MCF 10A (cell line): Measurements from ENCODE around the gene NME3. TPM values are rescaled to one million over a fixed set of nuclear protein-coding genes. Genes with fewer than 3 reads are reported as not detected.

Experiments used
- BruUV-seq: library from RNA; stranded (reverse); fragments of 400-500 nt; replicated peaks from 2 replicates; lab custom pipeline; 2021; lab: Mats Ljungman, UMichigan
- CTCF ChIA-PET: fragments of 300-600 bp; sonication (Branson Sonifier 250); formaldehyde crosslinking; extraction: SDS; loops from one replicate; lab custom pipeline; 2021; ENCODE audit warnings: antibody characterized with exemption, inconsistent platforms; lab: Yijun Ruan, JAX
- POLR2A ChIA-PET: fragments of 300-600, 350-650 bp; sonication (Branson Sonifier 250); formaldehyde crosslinking; extraction: SDS; loops from one replicate; lab custom pipeline; 2020; ENCODE audit warnings: antibody characterized with exemption, inconsistent platforms; lab: Yijun Ruan, JAX
- DNase-seq: peaks from one replicate; pipeline ENCODE4 v3.0.0-alpha.2; 2018; ENCODE audit not compliant: unreplicated experiment
- H3K27ac Mint-ChIP-seq: one replicate; pipeline ENCODE4 v1.8.0; 2022; ENCODE audit warnings: mild to moderate bottlenecking, low read depth, mixed read lengths; ENCODE audit not compliant: unreplicated experiment
- H3K27me3 Mint-ChIP-seq: one replicate; pipeline ENCODE4 v1.8.0; 2022; ENCODE audit warnings: mixed read lengths; ENCODE audit not compliant: insufficient read depth, unreplicated experiment
- H3K36me3 Mint-ChIP-seq: one replicate; pipeline ENCODE4 v1.8.0; 2022; ENCODE audit warnings: mild to moderate bottlenecking, moderate library complexity, mixed read lengths; ENCODE audit not compliant: insufficient read depth, unreplicated experiment
- H3K4me1 Mint-ChIP-seq: one replicate; pipeline ENCODE4 v1.8.0; 2022; ENCODE audit warnings: mixed read lengths; ENCODE audit not compliant: insufficient read depth, unreplicated experiment
- H3K4me3 Mint-ChIP-seq: one replicate; pipeline ENCODE4 v1.8.0; 2022; ENCODE audit warnings: mild to moderate bottlenecking, moderate library complexity, mixed read lengths; ENCODE audit not compliant: unreplicated experiment
- H3K9me3 Mint-ChIP-seq: one replicate; pipeline ENCODE4 v1.8.0; 2022; ENCODE audit warnings: mixed read lengths; ENCODE audit not compliant: unreplicated experiment
- intact Hi-C: fragments of 100-400 bp; cut with micrococcal nuclease; formaldehyde crosslinking; loops from 2 replicates; pipeline ENCODE4 v1.14.1; 2022
- total RNA-seq: library from RNA; stranded (reverse); gene quantifications from 2 replicates; pipeline ENCODE4 v1.2.3, GENCODE V29; 2022
- TF ChIP-seq, protein P1 (sequence below): fragments of 200-600 bp; IDR thresholded peaks from one replicate; pipeline ENCODE4 v1.8.0; 2022; ENCODE audit warnings: antibody characterized with exemption, mild to moderate bottlenecking; ENCODE audit not compliant: unreplicated experiment

Gene NME3
- total RNA-seq, 1 experiment from 2014 or later = 44.0 TPM

DNA sequence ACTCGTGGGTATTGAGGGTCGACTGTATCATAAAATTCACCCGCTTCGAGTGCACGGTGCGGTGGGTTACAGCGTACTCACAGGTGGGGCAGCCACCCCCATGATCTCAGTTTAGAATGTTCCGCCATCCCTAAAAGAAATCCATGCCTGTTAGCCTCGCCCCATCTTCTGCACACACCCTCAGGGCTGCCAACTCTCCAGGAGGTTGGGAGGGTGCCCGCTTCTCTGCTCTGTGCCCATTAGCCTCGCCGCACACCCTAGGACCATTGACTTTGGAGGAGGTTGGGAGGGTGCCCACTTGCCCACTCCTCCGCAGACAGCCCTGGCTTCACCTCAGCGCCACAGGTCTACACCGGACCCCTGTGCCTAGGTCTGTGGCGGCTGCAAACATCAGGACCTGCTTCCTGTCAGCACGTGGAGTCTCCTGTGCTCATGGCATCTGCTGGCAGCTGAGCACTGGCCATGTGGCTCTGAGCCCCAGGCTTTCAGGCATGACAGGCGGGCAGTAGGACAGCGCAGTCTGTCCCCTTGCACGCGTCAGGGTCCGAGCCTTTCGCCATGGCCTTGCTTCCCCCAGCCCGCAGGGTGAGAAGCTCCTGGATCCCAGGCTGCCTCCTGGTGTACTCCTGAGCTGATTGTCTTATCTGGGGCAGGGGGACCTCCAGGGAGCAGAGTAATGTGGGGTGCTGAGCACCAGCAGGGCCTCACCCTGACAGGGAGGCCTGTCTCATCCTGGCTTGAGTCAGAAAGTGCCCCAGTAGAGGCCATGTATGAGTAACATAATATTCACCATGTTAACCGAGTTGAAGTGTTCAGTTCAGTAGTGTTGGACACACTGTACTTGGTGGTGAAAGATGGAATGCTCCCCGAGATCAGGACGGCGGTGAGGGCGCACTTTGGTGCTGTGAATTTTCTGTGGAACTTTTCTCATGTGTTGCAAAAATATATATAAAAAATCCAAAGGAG lies 21.9 kb downstream of the NME3 start:
- CTCF ChIA-PET = interaction anchor here (0.5 to 0.6 kb wide), 3 partner anchors 16 to 965 kb away, joined by 3 to 4 read pairs (median 3); no protein-coding TSS in a partner anchor
- H3K36me3 Mint-ChIP-seq = peaks cover 55% of the 10 kb centered on the region
- no peak for DNase-seq

DNA sequence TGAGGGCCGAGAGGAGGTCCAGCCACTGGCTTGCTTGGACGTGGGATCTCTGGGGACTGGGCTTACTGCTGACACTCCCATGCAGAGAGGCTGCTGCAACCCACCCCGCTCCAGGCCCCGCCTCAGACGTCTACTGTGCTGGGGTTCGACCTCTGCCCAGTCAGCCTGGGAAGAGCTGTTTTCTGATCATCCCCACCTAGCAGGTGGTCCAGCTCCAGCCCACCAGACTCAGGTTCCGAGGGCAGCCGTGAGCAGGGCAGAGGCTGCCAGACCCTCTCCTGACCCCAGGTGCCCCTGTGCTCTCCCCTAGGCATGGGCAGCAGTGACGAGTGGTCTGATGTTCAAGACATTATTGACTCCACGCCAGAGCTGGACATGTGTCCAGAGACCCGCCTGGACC lies 23.4 kb downstream of the NME3 start:
- ChIA-PET POLR2A (interaction anchor here (3.4 kb wide), 1 partner anchor 34 kb away, joined by 26 read pairs; the partner anchor contains the start of genes NUBP2 and SPSB3), CTCF (interaction anchor here (0.7 kb wide), 1 partner anchor 16 kb away, joined by 3 read pairs; no protein-coding TSS in a partner anchor)
- no peaks in the 10 kb centered on the region for H3K27me3 Mint-ChIP-seq
- no peaks in the 10 kb centered on the region for H3K9me3 Mint-ChIP-seq
- DNase-seq = no peak
- peaks cover 56% of the 10 kb centered on the region for H3K36me3 Mint-ChIP-seq
- peaks cover 34% of the 10 kb centered on the region for H3K4me1 Mint-ChIP-seq
- TF ChIP-seq, protein P1, sequence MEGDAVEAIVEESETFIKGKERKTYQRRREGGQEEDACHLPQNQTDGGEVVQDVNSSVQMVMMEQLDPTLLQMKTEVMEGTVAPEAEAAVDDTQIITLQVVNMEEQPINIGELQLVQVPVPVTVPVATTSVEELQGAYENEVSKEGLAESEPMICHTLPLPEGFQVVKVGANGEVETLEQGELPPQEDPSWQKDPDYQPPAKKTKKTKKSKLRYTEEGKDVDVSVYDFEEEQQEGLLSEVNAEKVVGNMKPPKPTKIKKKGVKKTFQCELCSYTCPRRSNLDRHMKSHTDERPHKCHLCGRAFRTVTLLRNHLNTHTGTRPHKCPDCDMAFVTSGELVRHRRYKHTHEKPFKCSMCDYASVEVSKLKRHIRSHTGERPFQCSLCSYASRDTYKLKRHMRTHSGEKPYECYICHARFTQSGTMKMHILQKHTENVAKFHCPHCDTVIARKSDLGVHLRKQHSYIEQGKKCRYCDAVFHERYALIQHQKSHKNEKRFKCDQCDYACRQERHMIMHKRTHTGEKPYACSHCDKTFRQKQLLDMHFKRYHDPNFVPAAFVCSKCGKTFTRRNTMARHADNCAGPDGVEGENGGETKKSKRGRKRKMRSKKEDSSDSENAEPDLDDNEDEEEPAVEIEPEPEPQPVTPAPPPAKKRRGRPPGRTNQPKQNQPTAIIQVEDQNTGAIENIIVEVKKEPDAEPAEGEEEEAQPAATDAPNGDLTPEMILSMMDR = no peak
- intact Hi-C loops = no loop called here
- H3K27ac Mint-ChIP-seq = no peak overlapping the region
- no TSS peak for BruUV-seq
- no peak overlapping the region for H3K4me3 Mint-ChIP-seq

More for the DNA sequence above, 21.9 kb downstream of the NME3 start:
- Mint-ChIP-seq H3K4me3 (no peak overlapping the region), H3K27ac (no peak overlapping the region), H3K4me1 (peaks cover 29% of the 10 kb centered on the region), H3K27me3 (no peaks in the 10 kb centered on the region), H3K9me3 (no peaks in the 10 kb centered on the region)
- POLR2A ChIA-PET = interaction anchor here (0.6 to 2.0 kb wide), 4 partner anchors 20 to 43 kb away, joined by 4 to 5 read pairs (median 5); partner anchors contain the start of genes EME2, MAPK8IP3, MRPS34 and NME3
- intact Hi-C loops = no loop called here
- TF ChIP-seq, protein P1 = no peak
- no TSS peak for BruUV-seq

DNA sequence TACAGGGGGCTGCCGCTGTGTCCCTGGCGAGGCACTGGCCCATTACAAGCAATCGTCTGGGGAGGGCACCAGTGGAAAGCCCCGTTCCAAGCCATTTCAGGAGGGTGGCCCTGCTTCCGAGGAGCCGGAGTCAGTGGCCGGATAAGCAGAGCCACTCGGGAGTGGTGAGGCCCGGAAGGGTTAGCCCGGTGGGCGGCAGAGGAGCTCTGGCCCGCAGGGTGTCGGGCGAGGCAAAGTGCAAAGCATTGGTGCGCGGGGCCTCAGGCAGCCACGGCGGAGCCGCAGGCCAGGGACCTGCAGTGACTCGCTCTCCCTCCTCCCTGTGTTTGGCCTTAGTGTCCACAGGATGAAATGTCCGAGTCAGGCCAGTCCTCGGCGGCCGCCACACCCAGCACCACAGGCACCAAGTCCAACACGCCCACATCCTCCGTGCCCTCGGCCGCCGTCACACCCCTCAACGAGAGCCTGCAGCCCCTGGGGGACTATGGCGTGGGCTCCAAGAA lies 24.6 kb downstream of the NME3 start:
- Mint-ChIP-seq H3K27ac (peak overlapping the region; percentile 89), H3K36me3 (peaks cover 48% of the 10 kb centered on the region), H3K9me3 (no peaks in the 10 kb centered on the region), H3K4me1 (peaks cover 34% of the 10 kb centered on the region), H3K4me3 (peak overlapping the region; percentile 17), H3K27me3 (no peaks in the 10 kb centered on the region)
- DNase-seq = peak; percentile 42
- no TSS peak for BruUV-seq
- ChIA-PET POLR2A (interaction anchor here (0.9 to 5.3 kb wide), 14 partner anchors 8 to 326 kb away, joined by 3 to 95 read pairs (median 15); partner anchors contain the start of genes EME2, JPT2, MAPK8IP3 and MRPS34), CTCF (interaction anchor here (0.6 to 1.9 kb wide), 6 partner anchors 9 to 41 kb away, joined by 3 to 6 read pairs (median 4); partner anchors contain the start of genes EME2 and MAPK8IP3)
- TF ChIP-seq, protein P1 = no peak
- intact Hi-C loops = loop anchor here (1.0 kb wide), 1 partner anchor 8 kb away; no protein-coding TSS in a partner anchor
